Stimulated activated CD8-positive, alpha-beta memory T cell treated with anti-CD3 and anti-CD28 coated beads, Interleukin-2, amount 100 ng/mL, for 48 hours (primary cell): ENCODE measurements around the gene CDH13.

Experiments used
- DNase-seq, 2 donors: peaks; one replicate each; pipeline ENCODE4 v3.0.0-alpha.2; 2020; ENCODE audit warnings: low read depth in 2 of 2

The CDH13 gene

DNA sequence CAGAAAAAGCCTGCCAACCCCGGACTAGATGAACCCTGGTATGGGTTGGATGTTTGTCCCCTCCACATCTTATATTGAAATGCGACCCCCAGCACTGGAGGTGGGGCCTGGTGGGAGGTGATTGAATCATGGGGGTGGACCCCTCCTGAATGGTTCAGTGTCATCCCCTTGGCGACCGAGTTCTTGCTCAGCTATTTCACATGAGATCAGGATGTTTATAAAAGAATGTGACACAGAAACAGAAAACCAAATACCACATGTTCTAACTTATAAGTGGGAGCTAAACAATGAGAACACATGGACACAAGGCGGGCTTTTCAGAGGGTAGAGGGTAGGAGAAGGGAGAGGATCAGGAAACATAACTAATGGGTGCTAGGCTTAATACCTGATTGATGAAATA is 605.0 kb downstream of the CDH13 start:
- no peak for DNase-seq

DNA sequence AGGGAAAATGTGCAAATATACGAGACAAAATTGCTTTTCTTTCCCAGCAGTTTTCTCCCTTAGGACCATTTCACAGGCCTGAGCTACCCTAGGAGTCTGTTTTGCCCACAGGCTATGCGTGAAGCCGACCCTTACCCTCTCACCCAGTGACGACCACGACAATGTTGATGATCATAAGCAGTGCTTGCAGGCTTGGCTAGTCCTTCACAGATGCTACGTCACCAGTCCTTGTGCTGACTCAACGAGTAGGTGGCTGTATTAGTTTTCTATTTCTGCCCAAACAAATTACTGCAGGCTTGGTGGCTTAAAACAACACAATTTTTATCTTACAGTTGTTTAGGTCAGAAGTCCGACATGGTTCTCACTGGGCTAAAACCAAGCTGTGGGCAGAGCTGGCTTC is 606.4 kb downstream of the CDH13 start:
- no peak for DNase-seq

DNA sequence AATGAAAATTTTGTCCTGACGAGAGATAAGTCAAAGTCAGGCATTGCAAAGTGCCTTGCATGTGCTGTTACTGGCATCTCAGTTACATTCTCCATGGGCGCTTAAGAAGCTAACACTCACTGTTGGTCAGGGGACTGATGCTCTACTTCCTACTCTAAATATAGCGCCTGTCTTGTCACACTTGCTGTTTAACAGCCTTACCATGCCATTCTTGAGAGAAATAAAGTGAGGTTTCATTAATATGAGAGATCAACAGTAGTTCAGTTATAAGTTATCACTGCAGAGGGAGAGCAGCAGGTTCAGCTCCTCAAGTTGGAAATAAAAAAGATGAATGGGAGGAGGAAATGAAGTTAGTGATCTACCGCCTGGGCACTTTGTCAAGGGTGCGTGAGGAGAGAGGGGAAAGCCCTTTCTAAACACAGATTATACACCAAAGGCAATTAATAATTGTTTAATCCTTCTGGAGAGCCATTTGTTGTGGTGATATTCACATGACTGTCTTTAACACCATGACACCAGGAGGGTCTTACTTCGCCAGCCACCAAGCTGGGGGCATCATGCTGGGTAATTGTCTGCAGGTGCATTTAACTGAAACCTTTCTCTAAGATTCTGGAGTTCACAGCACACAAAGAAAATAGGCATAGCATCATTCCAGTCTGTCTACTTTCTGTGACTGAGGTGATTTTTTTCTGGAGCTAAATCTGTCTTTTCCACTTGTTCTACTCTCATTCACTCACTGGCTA is 612.4 kb downstream of the CDH13 start:
- DNase-seq = no peak

DNA sequence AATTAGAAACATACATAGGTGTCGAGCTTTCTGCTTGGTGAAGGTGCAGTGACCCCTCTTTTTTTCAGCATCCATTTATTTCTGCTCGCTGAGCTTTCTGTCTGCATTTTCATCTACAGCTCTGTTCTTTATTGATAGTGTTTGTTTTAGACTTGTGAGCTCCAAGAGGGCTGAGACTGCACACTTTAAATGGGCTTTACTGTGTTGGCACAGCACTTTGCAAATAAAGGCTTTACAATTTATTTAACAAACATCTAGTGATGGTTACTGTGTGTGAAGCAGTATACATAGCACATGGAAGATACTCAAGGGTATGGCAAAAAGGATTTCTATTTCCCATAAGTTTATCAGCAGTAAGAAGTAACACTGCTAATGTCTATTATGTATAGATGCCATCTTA is 617.3 kb downstream of the CDH13 start:
- no peak for DNase-seq

DNA sequence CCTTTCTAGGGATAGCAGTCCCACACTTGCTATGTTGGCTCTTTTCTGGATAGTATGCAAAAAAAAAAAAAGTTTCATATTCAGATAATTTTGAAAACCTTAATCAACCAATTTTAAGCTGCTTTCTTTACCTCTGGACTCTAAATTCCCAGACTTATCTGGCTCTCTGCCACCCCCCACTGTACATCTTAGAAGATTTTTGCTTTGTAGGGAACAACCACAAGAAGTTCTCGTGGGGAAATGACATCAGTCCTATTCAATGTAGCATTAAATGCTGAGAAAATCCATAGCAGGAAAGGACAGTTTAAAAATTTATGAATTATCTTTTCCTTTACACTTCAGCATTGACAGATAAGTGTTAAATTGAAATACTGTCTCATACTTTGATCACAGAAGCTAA is 618.3 kb downstream of the CDH13 start:
- no peak for DNase-seq

DNA sequence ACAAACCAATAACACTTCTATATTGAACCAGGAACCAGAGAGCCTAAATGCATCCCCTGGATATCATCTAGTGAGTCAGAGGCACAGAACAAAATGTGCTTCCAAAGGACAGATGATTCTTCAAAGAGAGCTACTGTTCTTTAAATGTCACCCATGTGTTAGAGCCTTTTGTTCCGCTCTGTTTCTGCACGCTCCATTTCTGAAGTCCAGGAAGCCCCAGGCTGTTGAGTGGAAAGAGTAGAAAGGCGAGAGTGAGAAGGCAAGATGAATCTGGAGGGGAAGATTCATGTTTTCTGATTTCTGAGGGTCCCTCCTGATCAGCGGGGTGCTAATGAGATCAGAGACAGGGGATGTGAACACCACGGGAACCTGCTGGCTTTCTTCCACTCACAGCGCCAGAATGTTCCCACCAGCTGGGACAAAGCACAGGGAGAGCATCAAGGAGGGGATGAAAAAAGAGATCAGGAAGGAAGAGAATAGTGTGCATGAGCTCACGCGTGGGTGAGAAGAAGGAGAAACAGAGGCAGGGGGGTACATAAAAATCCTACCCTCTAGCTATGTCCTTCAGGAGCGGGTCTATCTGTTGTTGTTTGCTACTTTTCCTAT is 621.1 kb downstream of the CDH13 start:
- no peak for DNase-seq

DNA sequence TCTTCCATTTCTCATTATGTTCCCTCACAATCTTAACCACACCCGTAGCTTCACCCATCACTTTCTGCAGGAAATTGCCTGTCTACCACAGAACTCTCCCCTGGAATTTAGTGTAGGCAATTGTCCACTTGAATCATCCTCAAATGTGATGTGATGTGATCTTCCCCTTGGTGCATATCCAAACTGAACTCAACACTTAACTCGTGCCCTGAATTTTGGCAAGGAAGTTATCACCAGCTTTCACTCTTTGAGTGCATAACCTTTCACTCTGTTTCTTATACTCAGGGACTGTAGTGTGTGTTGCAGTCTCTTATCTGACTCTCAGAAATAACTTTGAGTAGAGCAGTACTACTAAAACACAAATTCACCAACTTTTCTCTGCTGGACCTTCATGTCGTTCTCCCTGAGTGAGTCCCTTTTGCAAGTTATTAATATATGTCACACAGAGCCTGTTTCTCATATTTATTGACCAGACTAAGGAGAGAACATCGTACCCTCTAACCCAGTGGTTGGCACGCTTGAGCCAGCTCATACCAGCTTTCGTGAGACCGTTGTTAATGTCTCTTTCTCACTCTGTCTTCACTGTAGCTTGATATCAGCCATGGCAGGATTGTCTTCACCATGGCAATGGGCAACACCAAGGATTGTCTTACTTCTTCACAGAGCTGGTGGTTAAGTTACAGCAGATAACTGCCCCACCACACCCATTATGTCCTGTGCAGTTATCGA is 622.1 kb downstream of the CDH13 start:
- no peak for DNase-seq

DNA sequence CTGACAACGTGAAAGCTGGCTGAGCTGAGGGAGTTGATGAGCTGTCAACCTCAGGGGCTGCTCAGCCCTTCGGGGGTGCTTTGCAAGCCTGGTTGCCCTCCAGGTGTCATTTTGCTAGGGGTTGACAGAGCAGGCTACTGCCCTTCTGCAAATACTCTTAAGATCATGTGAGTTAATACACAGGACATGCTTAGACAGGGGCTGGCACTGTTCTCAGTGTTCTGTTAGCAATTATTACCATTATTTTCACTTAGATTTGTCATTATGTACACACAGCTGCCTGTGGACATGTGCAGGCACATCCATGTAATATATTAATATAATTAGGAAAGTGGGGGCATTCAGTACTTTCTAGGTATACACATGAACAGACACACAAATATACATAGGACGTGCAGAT is 626.8 kb downstream of the CDH13 start:
- DNase-seq = no peak

DNA sequence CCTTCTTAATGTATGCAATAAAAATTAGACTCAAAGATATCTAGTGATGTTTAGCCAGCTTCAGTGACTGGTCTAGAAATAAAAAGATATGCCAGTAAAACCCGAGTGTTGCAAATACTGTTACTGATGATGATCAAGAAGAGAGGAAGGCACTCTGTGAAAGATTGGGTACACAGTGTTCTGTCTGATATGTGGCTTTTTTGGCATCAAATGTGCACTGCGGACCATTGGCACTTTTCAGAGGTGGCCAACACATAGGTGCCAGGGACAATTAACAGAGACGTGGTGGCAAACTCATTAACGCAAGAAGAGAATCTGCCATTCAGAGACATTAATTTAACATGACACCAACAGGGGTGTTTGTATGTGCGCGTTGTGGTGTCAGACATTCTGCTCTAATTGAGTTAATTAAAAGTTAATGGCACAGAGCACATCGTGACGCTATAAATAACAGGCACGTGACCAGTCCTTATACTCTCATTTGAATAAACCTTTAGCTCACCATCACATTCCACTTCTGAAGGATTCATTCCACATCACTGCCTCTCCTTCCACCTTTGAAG is 631.7 kb downstream of the CDH13 start:
- DNase-seq = no peak

DNA sequence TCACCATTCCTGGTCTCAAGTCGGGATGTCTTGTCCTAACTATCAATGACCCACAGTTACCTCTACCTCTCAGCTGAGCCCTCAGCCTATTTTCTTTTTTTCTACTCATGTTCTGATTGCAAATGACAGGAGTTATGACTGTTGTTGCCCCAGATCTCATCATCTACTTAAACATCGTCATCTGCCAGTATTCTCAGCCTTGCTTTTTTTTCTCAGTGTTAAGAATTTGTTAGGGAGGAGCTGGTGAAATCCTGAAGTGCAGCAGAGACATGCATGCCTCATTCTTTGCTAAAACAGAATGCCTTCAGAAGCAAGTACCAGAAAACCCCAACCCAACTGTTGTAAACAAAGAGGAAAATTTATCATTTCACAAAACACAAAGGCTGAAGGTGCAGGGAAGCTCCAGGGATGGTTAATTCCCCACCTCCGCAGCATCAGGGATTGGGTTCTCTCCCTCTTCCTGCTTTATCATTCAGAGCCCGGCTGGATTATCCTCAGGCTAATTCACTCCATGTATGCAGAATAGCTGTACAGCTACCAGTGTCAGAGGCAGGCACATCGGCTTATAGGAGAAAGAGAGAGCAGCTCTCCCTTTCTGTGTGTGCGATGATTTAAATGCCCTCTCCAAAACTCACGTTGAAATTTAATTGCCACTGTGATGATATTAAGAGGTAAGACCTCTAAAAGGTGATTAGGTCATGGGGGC is 640.2 kb downstream of the CDH13 start:
- no peak for DNase-seq

DNA sequence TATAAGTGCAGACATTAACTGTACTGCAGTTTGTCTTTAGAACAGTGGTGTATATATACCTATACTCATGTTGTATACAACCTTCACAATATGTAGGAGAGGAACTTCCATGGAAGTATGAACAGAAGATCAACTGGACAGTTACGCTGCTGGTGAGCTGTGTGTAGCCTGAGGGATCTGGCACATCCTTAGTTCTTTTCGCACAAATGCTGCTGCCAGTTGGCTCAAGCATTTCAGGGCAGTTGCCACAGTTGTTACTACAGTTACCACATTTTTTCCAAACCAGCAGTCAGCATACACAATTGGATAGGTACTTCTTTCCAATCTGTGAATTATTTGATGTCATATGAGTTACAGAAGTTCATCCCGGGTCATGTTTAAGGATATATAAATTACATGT is 641.4 kb downstream of the CDH13 start:
- no peak for DNase-seq

DNA sequence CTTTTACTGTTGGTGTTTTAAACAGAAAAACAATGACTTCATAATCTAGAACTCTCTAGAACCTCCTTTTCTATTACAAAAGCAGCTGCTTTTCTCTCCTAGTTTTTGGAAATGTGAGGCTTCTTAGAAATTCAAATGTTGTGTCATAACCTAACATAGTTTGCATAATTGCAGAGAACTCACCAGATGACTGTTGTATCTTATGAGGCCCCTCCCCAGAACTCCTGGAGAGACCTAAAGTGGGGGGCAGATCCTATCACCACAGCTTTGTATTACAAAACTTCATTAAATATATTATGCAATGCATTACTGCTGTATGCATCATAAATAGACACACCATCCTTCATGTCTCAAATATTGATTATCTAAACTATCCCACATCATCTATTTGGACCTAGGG is 642.3 kb downstream of the CDH13 start:
- DNase-seq = no peak

DNA sequence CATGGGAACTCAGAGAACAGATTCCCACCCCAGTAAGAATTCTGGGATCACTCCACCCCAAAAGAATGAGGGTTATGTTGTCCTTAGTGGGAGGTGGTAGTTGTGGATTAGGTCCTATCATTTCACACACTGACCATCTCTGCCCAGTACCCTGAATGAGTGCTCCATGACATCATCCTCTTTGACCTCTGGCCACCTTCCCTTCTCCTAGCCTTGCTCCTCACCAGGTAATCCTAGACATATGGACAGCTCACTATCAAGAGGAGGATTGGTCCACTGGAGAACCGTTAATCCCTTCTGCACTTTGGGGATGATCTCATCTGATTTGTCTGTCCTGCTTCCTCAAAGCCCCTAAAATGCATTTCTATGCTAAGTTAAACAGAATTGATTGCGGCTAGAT is 642.8 kb downstream of the CDH13 start:
- DNase-seq = no peak

DNA sequence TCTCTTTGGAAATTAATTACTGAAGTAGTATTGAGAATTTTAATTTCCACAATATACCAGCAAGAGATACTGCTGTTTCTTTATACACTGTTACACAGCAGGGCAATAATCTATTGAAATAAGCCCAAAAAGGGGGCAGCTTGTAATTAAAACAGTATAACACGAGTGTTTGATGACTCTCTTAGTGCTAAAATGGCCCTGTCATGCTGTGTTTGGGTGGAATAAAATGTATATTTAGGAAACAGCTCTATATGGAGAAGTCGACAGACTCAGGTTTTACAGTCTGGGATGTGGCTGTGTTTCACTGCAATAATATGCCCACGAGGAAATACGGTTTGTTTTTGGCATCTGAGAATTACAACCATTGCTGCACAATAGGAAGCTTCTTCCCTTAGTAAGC is 643.3 kb downstream of the CDH13 start:
- DNase-seq = no peak

DNA sequence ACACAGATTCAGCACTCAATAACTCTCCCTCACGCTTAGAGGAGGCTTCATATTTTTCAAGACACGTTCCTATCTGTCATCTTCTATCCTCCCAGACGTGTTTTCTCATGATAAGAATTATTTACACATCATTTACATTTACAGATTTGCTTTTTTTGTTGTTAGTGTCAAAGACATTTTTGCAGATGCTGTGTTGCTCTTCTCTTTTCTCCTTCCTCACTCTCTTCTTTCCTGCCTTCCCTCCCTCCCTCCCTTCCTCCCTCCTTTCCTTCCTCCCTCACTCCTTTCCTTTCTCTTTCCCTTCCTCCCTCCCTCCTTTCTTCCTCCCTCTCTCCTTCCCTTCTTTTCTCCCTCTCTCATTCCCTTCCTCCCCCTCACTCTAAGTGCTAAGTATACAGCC is 643.9 kb downstream of the CDH13 start:
- no peak for DNase-seq

DNA sequence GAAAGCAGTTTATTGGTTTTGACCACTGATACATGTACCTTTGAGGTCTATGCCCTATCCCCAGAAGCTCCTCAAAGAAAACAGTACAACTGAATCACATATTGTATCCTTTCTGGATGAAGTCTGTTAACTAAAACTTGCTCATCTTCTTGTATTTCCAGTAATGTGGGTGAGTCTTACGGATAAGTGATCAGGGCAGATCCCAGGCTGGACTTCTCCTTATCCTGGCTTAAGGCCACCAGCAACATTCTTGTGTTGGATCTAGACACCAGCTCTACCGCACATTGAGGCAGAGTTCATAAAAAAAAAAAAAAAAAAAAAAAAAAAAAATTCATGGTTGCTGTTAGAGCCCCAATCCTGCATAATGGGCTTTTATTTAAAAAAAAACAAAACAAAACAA is 644.4 kb downstream of the CDH13 start:
- DNase-seq = no peak

DNA sequence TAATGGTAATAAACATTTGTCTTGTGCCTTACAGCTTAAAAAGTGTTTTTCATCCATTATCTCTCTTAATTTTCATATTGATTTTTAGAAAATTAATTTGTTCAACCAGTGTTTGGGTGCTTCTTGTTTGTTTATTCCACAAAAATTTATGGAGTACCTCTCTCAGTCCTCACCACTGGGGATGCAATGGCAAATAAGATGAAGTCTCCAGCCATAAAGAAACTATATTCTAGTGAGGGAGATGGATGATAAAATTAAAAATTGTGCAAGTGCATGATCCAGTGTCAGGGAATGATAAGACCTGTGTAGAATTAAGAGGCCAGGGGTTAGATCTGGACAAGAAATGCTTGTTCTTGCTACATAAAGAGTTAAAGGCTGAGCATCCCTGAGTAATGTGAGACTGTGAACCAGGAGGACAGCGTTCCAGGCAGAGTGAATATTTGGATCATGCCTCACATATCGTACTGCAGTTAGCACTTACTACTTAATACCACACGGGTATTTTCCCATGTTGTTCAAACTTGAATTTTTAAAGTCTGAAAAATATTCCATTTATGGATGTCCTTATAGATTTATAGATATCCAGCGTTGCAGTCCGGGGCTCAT is 645.3 kb downstream of the CDH13 start:
- no peak for DNase-seq

DNA sequence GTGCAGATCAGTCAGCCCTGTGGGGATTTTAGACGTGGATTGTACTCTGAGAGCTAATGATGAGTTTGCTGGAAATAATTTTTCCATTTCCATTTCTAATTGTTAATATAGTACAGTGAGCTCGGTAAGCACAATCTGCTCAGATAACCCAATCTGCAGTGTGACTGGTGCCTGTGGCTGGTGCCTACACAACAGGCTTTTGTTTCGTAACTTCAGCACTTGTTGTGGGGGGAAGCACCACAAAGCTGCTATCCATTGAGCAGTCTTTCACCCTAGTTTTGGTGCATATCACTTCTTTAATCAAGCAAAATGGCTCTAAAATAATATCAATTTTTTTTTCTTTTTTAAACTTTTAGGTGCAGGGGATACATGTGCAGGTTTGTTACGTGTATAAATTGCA is 646.1 kb downstream of the CDH13 start:
- no peak for DNase-seq

DNA sequence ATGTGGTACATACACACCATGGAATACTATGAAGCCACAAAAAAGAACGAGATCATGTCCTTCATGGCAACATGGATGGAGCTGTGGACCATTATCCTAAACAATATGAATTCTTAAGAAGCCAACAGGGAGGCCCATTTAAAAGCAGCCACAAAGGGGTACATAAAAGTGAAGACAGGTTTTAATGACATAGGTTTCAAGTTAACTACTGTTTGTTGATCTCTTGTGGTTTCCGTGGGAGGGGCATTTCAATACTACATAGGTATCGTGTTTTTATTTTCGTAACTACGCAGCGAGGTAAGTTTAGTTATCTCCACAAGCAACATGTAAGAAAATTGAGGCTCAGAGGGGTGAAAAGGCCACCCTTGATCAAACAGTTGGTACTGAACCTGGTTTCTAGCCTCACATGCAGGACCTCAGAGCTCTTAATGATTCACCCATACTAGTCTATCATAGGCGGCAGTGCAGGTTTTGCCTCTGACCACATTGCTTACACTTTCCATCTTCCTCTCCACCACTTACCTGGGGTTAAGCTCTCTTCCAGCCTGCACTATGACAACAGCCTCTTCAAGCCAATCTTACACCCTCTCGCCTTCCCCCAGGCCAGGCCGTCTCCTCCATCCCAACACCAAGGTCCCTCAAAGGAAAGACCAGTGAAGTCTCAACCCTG is 646.9 kb downstream of the CDH13 start:
- no peak for DNase-seq

DNA sequence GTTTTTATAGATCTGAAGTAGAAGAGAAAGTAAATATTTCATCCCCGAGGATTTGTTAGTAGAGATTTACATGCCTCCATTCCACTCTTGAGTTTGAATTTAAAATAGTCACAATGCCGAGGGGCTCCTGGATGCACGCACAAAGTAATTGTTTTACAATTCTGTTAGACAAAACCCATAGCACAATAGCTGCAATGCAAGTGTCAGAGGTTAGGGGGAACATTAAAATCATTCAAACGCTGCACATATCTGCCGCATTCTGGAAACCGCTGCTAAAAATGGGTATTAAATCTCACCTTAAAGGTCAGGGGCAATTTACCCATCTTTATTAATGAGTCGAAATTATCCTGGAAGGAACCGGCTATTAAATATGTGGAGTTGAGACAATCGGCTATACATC is 652.5 kb downstream of the CDH13 start:
- no peak for DNase-seq

DNA sequence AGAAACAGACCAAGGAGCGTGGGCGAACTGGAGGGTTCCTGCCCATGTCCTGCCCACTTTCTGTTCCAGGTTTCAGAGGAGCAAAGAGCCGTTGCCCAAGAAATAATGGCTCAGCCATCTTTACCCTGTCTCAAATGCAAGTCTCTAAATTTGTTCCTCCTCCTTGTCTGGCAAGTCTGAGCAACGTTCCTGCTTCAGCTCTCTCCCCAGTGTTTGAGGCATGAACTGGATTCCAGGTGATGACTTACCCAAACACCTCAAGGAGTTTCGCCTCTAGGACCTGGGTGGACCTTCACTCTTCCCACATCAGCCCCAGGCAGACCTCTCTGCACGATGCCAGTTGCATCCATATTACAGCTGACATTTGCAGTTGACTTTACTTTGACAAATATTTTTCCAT is 659.2 kb downstream of the CDH13 start:
- DNase-seq = no peak
